HG03571 (cell line): Measurements from ENCODE around the gene JOSD2.

Experiments used
- ATAC-seq: cut with Tn5 transposase; IDR thresholded peaks from one replicate; pipeline ENCODE4 v1.9.1; 2021; ENCODE audit not compliant: unreplicated experiment

JOSD2 gene

GRCh38 chr19:50496189-50497021 is 14.6 kb downstream of the JOSD2 start:
- no peak for ATAC-seq

- ATAC-seq: no peak
Observed at GRCh38 chr19:50495020-50495531, 15.9 kb downstream of the JOSD2 start.

- no peak for ATAC-seq
Observed at GRCh38 chr19:50494186-50495019, 16.6 kb downstream of the JOSD2 start.

- ATAC-seq: no peak
Observed at GRCh38 chr19:50493171-50493570, 17.8 kb downstream of the JOSD2 start.

- no peak for ATAC-seq
Observed at GRCh38 chr19:50492303-50493052, 18.5 kb downstream of the JOSD2 start.

GRCh38 chr19:50490991-50491472 is 20.0 kb downstream of the JOSD2 start:
- no peak for ATAC-seq

- no peak for ATAC-seq
Observed at GRCh38 chr19:50490411-50490811, 20.6 kb downstream of the JOSD2 start.

- ATAC-seq: no peak
Observed at GRCh38 chr19:50489461-50490011, 21.5 kb downstream of the JOSD2 start.

GRCh38 chr19:50488389-50489194 is 22.4 kb downstream of the JOSD2 start:
- ATAC-seq: no peak

- no peak for ATAC-seq
Observed at GRCh38 chr19:50486823-50487515, 24.0 kb downstream of the JOSD2 start.

- ATAC-seq: no peak
Observed at GRCh38 chr19:50485284-50485955, 25.6 kb downstream of the JOSD2 start.

GRCh38 chr19:50482916-50483315 is 28.1 kb downstream of the JOSD2 start:
- no peak for ATAC-seq

- ATAC-seq: no peak
Observed at GRCh38 chr19:50482271-50482855, 28.6 kb downstream of the JOSD2 start.

- no peak for ATAC-seq
Observed at GRCh38 chr19:50481351-50482149, 29.4 kb downstream of the JOSD2 start.

GRCh38 chr19:50480281-50481111 is 30.5 kb downstream of the JOSD2 start:
- no peak for ATAC-seq

GRCh38 chr19:50479761-50480251 is 31.2 kb downstream of the JOSD2 start:
- ATAC-seq: no peak
